HepG2 (cell line): ENCODE data around the gene RIMBP2. TPM values are rescaled to one million over a fixed set of nuclear protein-coding genes. Genes with fewer than 3 reads are reported as not detected.

Source experiments
- ATAC-seq: fragments of 200-7000 bp; cut with Tn5 transposase; 3 replicates; pipeline ENCODE4 v1.9.1; 2020; ENCODE audit warnings: mild to moderate bottlenecking, moderate library complexity
- BruUV-seq: library from RNA; stranded (reverse); fragments of 400-500 nt; replicated peaks from 2 replicates; lab custom pipeline; 2021; lab: Mats Ljungman, UMichigan
- CTCF ChIA-PET: fragments of 300-600 bp; formaldehyde crosslinking; extraction: SDS; loops from one replicate; lab custom pipeline; 2021; ENCODE audit warnings: low total read pairs, inconsistent platforms, low intra/inter-chr PET ratio; lab: Yijun Ruan, JAX
- POLR2A ChIA-PET: fragments of 350-600 bp; sonication (Branson Sonifier 250); formaldehyde crosslinking; loops from one replicate; lab custom pipeline; 2020; ENCODE audit warnings: antibody characterized with exemption, inconsistent platforms; lab: Yijun Ruan, JAX
- DNase-seq: peaks from one replicate; pipeline ENCODE4 v3.0.0-alpha.2; 2015; ENCODE audit warnings: low spot score
- FAIRE-seq: peaks from 3 replicates; lab custom pipeline; 2011; peaks lifted over from hg19 to GRCh38; lab: Jason Lieb, UNC
- H2AFZ ChIP-seq: one replicate; pipeline ENCODE4 v1.6.1; 2011; ENCODE audit warnings: low read length, inconsistent platforms
- H3K27ac ChIP-seq: fragments of 300-600 bp; 3 replicates; pipeline ENCODE4 v1.8.0; 2011; ENCODE audit warnings: mixed run types, mild to moderate bottlenecking, mixed read lengths, low read length, inconsistent platforms; ENCODE audit not compliant: insufficient read depth; ENCODE audit errors: extremely low read length
- H3K27me3 ChIP-seq, 2 experiments: fragments of 200-600 bp in 1 of 2; 2 replicates in 1 of 2; 3 replicates in 1 of 2; pipeline versions ENCODE4 v1.6.0 to v1.8.0; 2011; ENCODE audit warnings: low read length in 2 of 2, mild to moderate bottlenecking in 2 of 2, moderate library complexity in 2 of 2, inconsistent platforms in 1 of 2; ENCODE audit not compliant: insufficient read depth in 2 of 2, control insufficient read depth in 1 of 2
- H3K36me3 ChIP-seq, 2 experiments: fragments of 200-600 bp in 1 of 2; replicated peaks in 1 of 2; 2 replicates in 1 of 2; 3 replicates in 1 of 2; pipeline versions ENCODE4 v1.5.1 to v1.8.0; 2011; ENCODE audit warnings: low read length in 2 of 2, inconsistent platforms in 1 of 2; ENCODE audit not compliant: insufficient read depth in 2 of 2, control insufficient read depth in 1 of 2
- H3K4me1 ChIP-seq: 2 replicates; pipeline ENCODE4 v1.5.1; 2012; ENCODE audit warnings: low read length, inconsistent platforms; ENCODE audit not compliant: insufficient read depth
- H3K4me2 ChIP-seq: 2 replicates; pipeline ENCODE4 v1.6.0; 2011; ENCODE audit warnings: low read depth, low read length, inconsistent platforms
- H3K4me3 ChIP-seq, 3 experiments: fragments of 200-600 bp in 1 of 3; sonication (generic), shearing (Covaris generic) in 1 of 3; replicated peaks in 1 of 3; 2 replicates each; pipeline ENCODE4 v1.5.1; 2011 to 2016; ENCODE audit warnings: low read length in 3 of 3, inconsistent platforms in 2 of 3, low read depth in 2 of 3, mild to moderate bottlenecking in 2 of 3, control low read depth in 1 of 3, mixed read lengths in 1 of 3; ENCODE audit not compliant: insufficient read depth in 1 of 3
- H3K79me2 ChIP-seq: one replicate; pipeline ENCODE4 v1.6.1; 2011; ENCODE audit warnings: low read length, inconsistent platforms; ENCODE audit not compliant: insufficient read depth
- H3K9ac ChIP-seq: 2 replicates; pipeline ENCODE4 v1.6.0; 2011; ENCODE audit warnings: mild to moderate bottlenecking, low read depth, low read length, inconsistent platforms; ENCODE audit not compliant: insufficient read depth
- H3K9me3 ChIP-seq: 2 replicates; pipeline ENCODE4 v1.5.1; 2012; ENCODE audit warnings: mild to moderate bottlenecking, low read length
- H4K20me1 ChIP-seq: 2 replicates; pipeline ENCODE4 v1.6.0; 2011; ENCODE audit warnings: inconsistent platforms, mild to moderate bottlenecking, low read length, moderate library complexity; ENCODE audit not compliant: insufficient read depth
- ASH2L ChIP-seq: fragments of 300-600, 200-600 bp; sonication (generic); IDR thresholded peaks from 2 replicates; pipeline ENCODE4 v1.7.0; 2017; ENCODE audit warnings: low read depth, mild to moderate bottlenecking, moderate library complexity, mixed read lengths, low read length; ENCODE audit not compliant: insufficient read length
- BHLHE40 ChIP-seq: IDR thresholded peaks from 2 replicates; pipeline ENCODE4 v1.6.1; 2011; ENCODE audit warnings: low read length, improper control_type of control experiment
- HNF1B ChIP-seq: sonication (generic); formaldehyde crosslinking; IDR thresholded peaks from 2 replicates; pipeline ENCODE4 v1.5.1; 2020; ENCODE audit warnings: mild to moderate bottlenecking, moderate library complexity, missing genetic modification reagents
- KMT2A ChIP-seq: sonication (generic); formaldehyde crosslinking; IDR thresholded peaks from 2 replicates; pipeline ENCODE4 v1.4.0; 2020; ENCODE audit warnings: missing genetic modification reagents
- MXD4 ChIP-seq: IDR thresholded peaks from 2 replicates; pipeline ENCODE4 v1.6.1; 2016; ENCODE audit warnings: mild to moderate bottlenecking, missing biosample characterization, missing genetic modification reagents
- SMARCE1 ChIP-seq: fragments of 450-650 bp; IDR thresholded peaks from 2 replicates; pipeline ENCODE4 v1.6.1; 2017; ENCODE audit warnings: borderline replicate concordance
- SOX13 ChIP-seq, 3 experiments: fragments of 450-650 bp in 1 of 3; sonication (generic) in 1 of 3; formaldehyde crosslinking in 1 of 3; IDR thresholded peaks in 2 of 3; conservative IDR thresholded peaks in 1 of 3; 2 replicates each; pipeline versions ENCODE4 v1.5.0 to v1.6.1; 2016 to 2020; ENCODE audit warnings: antibody characterized with exemption in 1 of 3, mild to moderate bottlenecking in 1 of 3, missing compliant biosample characterization in 1 of 3, missing genetic modification reagents in 1 of 3, moderate library complexity in 1 of 3
- ZKSCAN8 ChIP-seq: IDR thresholded peaks from 2 replicates; pipeline ENCODE4 v1.6.1; 2016; ENCODE audit warnings: borderline replicate concordance, missing genetic modification reagents, missing compliant biosample characterization
- ZNF10 ChIP-seq: sonication (generic); formaldehyde crosslinking; IDR thresholded peaks from 2 replicates; pipeline ENCODE4 v1.4.0; 2020; ENCODE audit warnings: mild to moderate bottlenecking, low read depth, missing genetic modification reagents, borderline replicate concordance
- ZNF235 ChIP-seq: sonication (generic); formaldehyde crosslinking; IDR thresholded peaks from 2 replicates; pipeline ENCODE4 v1.8.1; 2023; ENCODE audit warnings: mild to moderate bottlenecking, missing genetic modification reagents, borderline replicate concordance
- ZNF280B ChIP-seq: sonication (generic); formaldehyde crosslinking; IDR thresholded peaks from 2 replicates; pipeline ENCODE4 v1.5.0; 2020; ENCODE audit warnings: missing genetic modification reagents, mild to moderate bottlenecking, borderline replicate concordance
- ZNF331 ChIP-seq: sonication (generic); formaldehyde crosslinking; IDR thresholded peaks from 2 replicates; pipeline ENCODE4 v1.4.0; 2020; ENCODE audit warnings: missing genetic modification reagents
- ZNF550 ChIP-seq: sonication (generic); formaldehyde crosslinking; IDR thresholded peaks from 2 replicates; pipeline ENCODE4 v1.4.0; 2020; ENCODE audit warnings: mild to moderate bottlenecking, missing genetic modification reagents, borderline replicate concordance
- ZNF605 ChIP-seq: sonication (generic); formaldehyde crosslinking; IDR thresholded peaks from 2 replicates; pipeline ENCODE4 v1.8.0; 2022; ENCODE audit warnings: mild to moderate bottlenecking, missing genetic modification reagents
- ZNF687 ChIP-seq: sonication (generic); formaldehyde crosslinking; IDR thresholded peaks from 2 replicates; pipeline ENCODE4 v1.5.1; 2020; ENCODE audit warnings: mild to moderate bottlenecking, missing genetic modification reagents, moderate library complexity
- ZSCAN20 ChIP-seq: sonication (generic); formaldehyde crosslinking; IDR thresholded peaks from 2 replicates; pipeline ENCODE4 v1.4.0; 2020; ENCODE audit warnings: missing genetic modification reagents, mild to moderate bottlenecking, borderline replicate concordance
- ZSCAN30 ChIP-seq: sonication (generic); formaldehyde crosslinking; IDR thresholded peaks from 2 replicates; pipeline ENCODE4 v1.5.0; 2020; ENCODE audit warnings: mild to moderate bottlenecking, missing genetic modification reagents
- WGBS: methylation state at CpG from one replicate; pipeline ENCODE4 v1.1.6; 2017; ENCODE audit warnings: low lambda C conversion rate; 5-methylcytosine and 5-hydroxymethylcytosine counted together
- in situ Hi-C: cut with HindIII; loops from 2 replicates; pipeline ENCODE4 v1.10.0; 2017; ENCODE audit warnings: low pct_unique_long_range_greater_than_20kb; ENCODE audit not compliant: extremely low pct_ligation_motif_present
- intact Hi-C: fragments of 100-400 bp; cut with micrococcal nuclease; formaldehyde crosslinking; loops from one replicate; pipeline ENCODE4 v1.10.0; 2022; ENCODE audit not compliant: unreplicated experiment
- polyA plus RNA-seq, 8 experiments: library from polyadenylated mRNA; depleted of rRNA in 3 of 8; stranded (reverse) in 7 of 8; unstranded in 1 of 8; fragments of >200 nt; fragmentation: Illumina TruSeq in 4 of 8; extraction: Trizol in 4 of 8; gene quantifications; 2 replicates each; pipeline versions ENCODE4 v1.2.1 to v1.2.3, GENCODE V29; 2011 to 2016; ENCODE audit warnings: low read depth in 4 of 8, missing spikeins in 1 of 8, mixed read lengths in 1 of 8; ENCODE audit not compliant: insufficient read depth in 1 of 8
- total RNA-seq, 5 experiments: library from RNA; depleted of rRNA; stranded (reverse); fragments of >200 nt; fragmentation: Illumina TruSeq; extraction: Trizol; gene quantifications; 2 replicates each; pipeline ENCODE4 v1.2.3, GENCODE V29; 2016; ENCODE audit warnings: low read depth in 1 of 5
- TF ChIP-seq, protein P1 (sequence below): sonication (generic); formaldehyde crosslinking; IDR thresholded peaks from 2 replicates; pipeline ENCODE4 v1.8.1; 2023; ENCODE audit warnings: missing genetic modification reagents, mild to moderate bottlenecking, borderline replicate concordance

RIMBP2 gene
- total and polyA plus RNA-seq, 2 of the 13 experiments (the other 11 are each of a cell fraction or from before 2014, with no cell fraction given) = 0.03 TPM; not detected in 1

- H3K4me2 ChIP-seq = no peak overlapping the region
- H3K4me1 ChIP-seq = no peaks in the 10 kb centered on the region
- intact Hi-C loops = no loop called here
- H3K36me3 ChIP-seq = no peaks in the 10 kb centered on the region
- no TSS peak for BruUV-seq
- H3K4me3 ChIP-seq = no peak overlapping the region
- peaks cover 0 to 7% of the 10 kb centered on the region in 2 experiments; a peak in 2 of 5 replicates for H3K27me3 ChIP-seq
- H3K9ac ChIP-seq = no peak overlapping the region
- H3K9me3 ChIP-seq = peaks cover 15% of the 10 kb centered on the region
- POLR2A ChIA-PET = no interaction called here
- 26% methylated on average over 1 of the region's 1 CpG for WGBS
- no peak for FAIRE-seq
- no peak for DNase-seq
- no peaks in the 10 kb centered on the region for H3K79me2 ChIP-seq
- CTCF ChIA-PET = no interaction called here
- no peaks in the 10 kb centered on the region for H4K20me1 ChIP-seq
- no peak overlapping the region for H3K27ac ChIP-seq
- ATAC-seq = no peak
- H2AFZ ChIP-seq = no peak overlapping the region
- in situ Hi-C loops = no loop called here
- TF ChIP-seq MXD4 (CRISPR knock-in tag) (no peak), ZNF687 (CRISPR knock-in tag) (no peak), HNF1B (CRISPR knock-in tag) (no peak), ZNF235 (CRISPR knock-in tag) (no peak), ZNF10 (CRISPR knock-in tag) (no peak), KMT2A (CRISPR knock-in tag) (no peak), ZNF605 (CRISPR knock-in tag) (no peak), ZKSCAN8 (CRISPR knock-in tag) (no peak), ZSCAN30 (no peak), ZNF550 (CRISPR knock-in tag) (no peak), ZNF331 (CRISPR knock-in tag) (no peak), BHLHE40 (no peak), ZSCAN20 (no peak), SMARCE1 (no peak), SOX13 (IDR thresholded peaks at IDR 0.05) (no peak), SOX13 (CRISPR knock-in tag; conservative IDR thresholded peaks at IDR 0.05 in 1 of 2, IDR thresholded peaks at IDR 0.05 in 1 of 2) (no peak), ZNF280B (CRISPR knock-in tag) (no peak), ASH2L (no peak)
- TF ChIP-seq, protein P1, sequence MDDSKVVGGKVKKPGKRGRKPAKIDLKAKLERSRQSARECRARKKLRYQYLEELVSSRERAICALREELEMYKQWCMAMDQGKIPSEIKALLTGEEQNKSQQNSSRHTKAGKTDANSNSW (CRISPR knock-in tag) = no peak
Measured at GRCh38 chr12:130601327-130601726, 114.8 kb downstream of the RIMBP2 start.
